DND-41 (cell line): Measurements from ENCODE around the gene SLC18A2.

Source experiments
- ATAC-seq: fragments of 200-7000 bp; cut with Tn5 transposase; 3 replicates; pipeline ENCODE4 v1.9.1; 2021; ENCODE audit warnings: low read depth; ENCODE audit not compliant: insufficient read depth
- DNase-seq: peaks from one replicate; pipeline ENCODE4 v3.0.0-alpha.2; 2020
- H2AFZ ChIP-seq: 2 replicates; pipeline ENCODE4 v1.6.0; 2012; ENCODE audit warnings: low read depth, low read length
- H3K27ac ChIP-seq: 2 replicates; pipeline ENCODE4 v1.5.1; 2012; ENCODE audit warnings: low read length, inconsistent platforms
- H3K27me3 ChIP-seq: fragments of 200-600 bp; sonication (generic); 2 replicates; pipeline ENCODE4 v1.6.0; 2012; ENCODE audit warnings: low read length, mild to moderate bottlenecking, inconsistent platforms; ENCODE audit not compliant: insufficient read depth, poor library complexity
- H3K36me3 ChIP-seq: 2 replicates; pipeline ENCODE4 v1.5.1; 2012; ENCODE audit warnings: low read length, inconsistent platforms; ENCODE audit not compliant: insufficient read depth
- H3K4me1 ChIP-seq: 2 replicates; pipeline ENCODE4 v1.5.1; 2012; ENCODE audit warnings: mild to moderate bottlenecking, low read length; ENCODE audit not compliant: insufficient read depth
- H3K4me2 ChIP-seq: 2 replicates; pipeline ENCODE4 v1.6.0; 2012; ENCODE audit warnings: mild to moderate bottlenecking, moderate library complexity, low read length, inconsistent platforms; ENCODE audit not compliant: insufficient read depth
- H3K4me3 ChIP-seq, 2 experiments: fragments of 200-600 bp in 1 of 2; shearing (Covaris generic) in 1 of 2; 2 replicates each; pipeline ENCODE4 v1.5.1; 2012 to 2016; ENCODE audit warnings: inconsistent platforms in 2 of 2, low read length in 2 of 2, mild to moderate bottlenecking in 2 of 2, low read depth in 1 of 2, moderate library complexity in 1 of 2
- H3K79me2 ChIP-seq: 2 replicates; pipeline ENCODE4 v1.6.0; 2012; ENCODE audit warnings: low read length, inconsistent platforms; ENCODE audit not compliant: insufficient read depth
- H3K9ac ChIP-seq: 2 replicates; pipeline ENCODE4 v1.6.0; 2012; ENCODE audit warnings: low read depth, mild to moderate bottlenecking, inconsistent platforms, low read length, moderate library complexity
- H3K9me3 ChIP-seq: 2 replicates; pipeline ENCODE4 v1.5.1; 2012; ENCODE audit warnings: low read length, moderate library complexity, mild to moderate bottlenecking, inconsistent platforms; ENCODE audit not compliant: insufficient read depth, severe bottlenecking
- H4K20me1 ChIP-seq: 2 replicates; pipeline ENCODE4 v1.6.0; 2012; ENCODE audit warnings: low read length; ENCODE audit not compliant: insufficient read depth
- EZH2 ChIP-seq: IDR thresholded peaks from 3 replicates; pipeline ENCODE4 v1.6.1; 2012; ENCODE audit warnings: borderline replicate concordance, low read depth, mild to moderate bottlenecking, moderate library complexity, low read length, inconsistent platforms; ENCODE audit not compliant: severe bottlenecking
- TF ChIP-seq, protein P1 (sequence below): IDR thresholded peaks from 2 replicates; pipeline ENCODE4 v1.5.1; 2012; ENCODE audit warnings: borderline replicate concordance, low read length, moderate library complexity, mild to moderate bottlenecking; ENCODE audit not compliant: poor library complexity, severe bottlenecking; ENCODE audit errors: extremely low read depth

The SLC18A2 gene

DNA sequence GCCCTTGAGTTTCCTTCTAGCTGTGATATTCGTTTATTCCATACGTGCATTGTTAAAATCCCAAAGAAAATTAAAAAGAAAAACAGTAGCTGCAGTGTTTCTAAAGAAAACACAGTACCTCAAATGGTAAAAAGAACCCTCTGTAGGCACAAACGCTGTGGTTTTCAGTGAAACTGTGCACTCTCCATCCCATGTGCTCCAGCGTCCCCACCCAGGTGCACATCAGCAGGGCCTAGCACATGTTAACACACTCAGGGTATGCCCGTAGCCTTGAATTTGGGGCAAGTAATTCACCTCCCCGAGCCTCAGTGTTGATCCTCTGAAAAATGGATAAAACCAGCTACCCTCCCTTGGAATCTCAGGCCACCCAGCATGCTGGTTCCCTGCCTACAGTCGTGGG, 9.5 kb downstream of the SLC18A2 start:
- H3K36me3 ChIP-seq = no peaks in the 10 kb centered on the region
- H3K4me3 ChIP-seq = no peak overlapping the region
- H4K20me1 ChIP-seq = no peaks in the 10 kb centered on the region
- no peak for TF ChIP-seq EZH2
- no peak overlapping the region for H2AFZ ChIP-seq
- no peak overlapping the region for H3K4me2 ChIP-seq
- no peak overlapping the region for H3K27ac ChIP-seq
- no peak overlapping the region for H3K9ac ChIP-seq
- H3K79me2 ChIP-seq = no peaks in the 10 kb centered on the region
- peaks cover 11% of the 10 kb centered on the region for H3K27me3 ChIP-seq
- no peaks in the 10 kb centered on the region for H3K4me1 ChIP-seq
- H3K9me3 ChIP-seq = no peaks in the 10 kb centered on the region
- DNase-seq = no peak
- ATAC-seq = no peak

DNA sequence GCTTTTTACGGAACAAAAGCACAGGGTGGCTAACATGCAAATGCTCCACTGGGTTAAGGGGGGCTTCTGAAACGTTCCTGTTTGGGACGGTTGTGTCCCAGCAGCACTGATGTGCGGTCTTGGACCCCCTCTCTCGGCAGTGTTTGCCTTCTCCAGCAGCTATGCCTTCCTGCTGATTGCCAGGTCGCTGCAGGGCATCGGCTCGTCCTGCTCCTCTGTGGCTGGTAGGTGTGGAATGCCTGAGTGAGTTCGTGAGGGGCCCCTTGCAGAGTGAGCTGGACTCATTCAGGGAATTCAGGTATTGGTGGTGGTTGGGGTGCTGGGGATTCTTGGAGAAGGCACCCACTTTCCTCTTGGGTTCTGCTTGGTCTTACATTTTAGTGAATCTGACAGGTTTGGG, 13.0 kb downstream of the SLC18A2 start:
- TF ChIP-seq, protein P1, sequence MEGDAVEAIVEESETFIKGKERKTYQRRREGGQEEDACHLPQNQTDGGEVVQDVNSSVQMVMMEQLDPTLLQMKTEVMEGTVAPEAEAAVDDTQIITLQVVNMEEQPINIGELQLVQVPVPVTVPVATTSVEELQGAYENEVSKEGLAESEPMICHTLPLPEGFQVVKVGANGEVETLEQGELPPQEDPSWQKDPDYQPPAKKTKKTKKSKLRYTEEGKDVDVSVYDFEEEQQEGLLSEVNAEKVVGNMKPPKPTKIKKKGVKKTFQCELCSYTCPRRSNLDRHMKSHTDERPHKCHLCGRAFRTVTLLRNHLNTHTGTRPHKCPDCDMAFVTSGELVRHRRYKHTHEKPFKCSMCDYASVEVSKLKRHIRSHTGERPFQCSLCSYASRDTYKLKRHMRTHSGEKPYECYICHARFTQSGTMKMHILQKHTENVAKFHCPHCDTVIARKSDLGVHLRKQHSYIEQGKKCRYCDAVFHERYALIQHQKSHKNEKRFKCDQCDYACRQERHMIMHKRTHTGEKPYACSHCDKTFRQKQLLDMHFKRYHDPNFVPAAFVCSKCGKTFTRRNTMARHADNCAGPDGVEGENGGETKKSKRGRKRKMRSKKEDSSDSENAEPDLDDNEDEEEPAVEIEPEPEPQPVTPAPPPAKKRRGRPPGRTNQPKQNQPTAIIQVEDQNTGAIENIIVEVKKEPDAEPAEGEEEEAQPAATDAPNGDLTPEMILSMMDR = no peak
- TF ChIP-seq EZH2 = no peak
- no peak for ATAC-seq

DNA sequence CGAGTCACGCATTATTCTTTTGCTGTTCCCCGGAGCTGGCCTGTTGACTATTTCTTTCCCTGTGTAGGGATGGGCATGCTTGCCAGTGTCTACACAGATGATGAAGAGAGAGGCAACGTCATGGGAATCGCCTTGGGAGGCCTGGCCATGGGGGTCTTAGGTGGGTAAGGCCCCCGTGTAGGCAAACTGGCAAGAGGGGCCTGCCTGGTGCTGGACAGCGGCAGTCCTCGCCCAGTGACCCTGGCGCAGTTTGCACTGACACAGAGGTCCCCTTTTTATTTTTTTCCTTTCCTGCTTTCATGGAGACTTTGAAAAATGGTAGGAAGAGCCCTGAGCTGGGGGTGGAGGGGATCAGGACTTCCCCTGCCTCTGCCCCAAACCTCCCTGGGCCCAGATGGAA, 13.4 kb downstream of the SLC18A2 start:
- Histone ChIP-seq H3K27me3 (peaks cover 4% of the 10 kb centered on the region), H3K27ac (no peak overlapping the region), H3K36me3 (no peaks in the 10 kb centered on the region), H3K4me3 (no peak overlapping the region), H4K20me1 (no peaks in the 10 kb centered on the region), H2AFZ (no peak overlapping the region), H3K4me2 (no peak overlapping the region), H3K4me1 (no peaks in the 10 kb centered on the region), H3K9ac (no peak overlapping the region), H3K79me2 (no peaks in the 10 kb centered on the region), H3K9me3 (no peaks in the 10 kb centered on the region)
- ATAC-seq (no peak), DNase-seq (no peak)
- TF ChIP-seq, protein P1 = no peak

More for the DNA sequence above, 13.0 kb downstream of the SLC18A2 start:
- Histone ChIP-seq H3K9ac (no peak overlapping the region), H3K9me3 (no peaks in the 10 kb centered on the region), H3K4me1 (no peaks in the 10 kb centered on the region), H3K79me2 (no peaks in the 10 kb centered on the region), H2AFZ (no peak overlapping the region), H3K36me3 (no peaks in the 10 kb centered on the region), H4K20me1 (no peaks in the 10 kb centered on the region), H3K4me2 (no peak overlapping the region), H3K27ac (no peak overlapping the region), H3K27me3 (peaks cover 7% of the 10 kb centered on the region), H3K4me3 (no peak overlapping the region)
- no peak for DNase-seq

DNA sequence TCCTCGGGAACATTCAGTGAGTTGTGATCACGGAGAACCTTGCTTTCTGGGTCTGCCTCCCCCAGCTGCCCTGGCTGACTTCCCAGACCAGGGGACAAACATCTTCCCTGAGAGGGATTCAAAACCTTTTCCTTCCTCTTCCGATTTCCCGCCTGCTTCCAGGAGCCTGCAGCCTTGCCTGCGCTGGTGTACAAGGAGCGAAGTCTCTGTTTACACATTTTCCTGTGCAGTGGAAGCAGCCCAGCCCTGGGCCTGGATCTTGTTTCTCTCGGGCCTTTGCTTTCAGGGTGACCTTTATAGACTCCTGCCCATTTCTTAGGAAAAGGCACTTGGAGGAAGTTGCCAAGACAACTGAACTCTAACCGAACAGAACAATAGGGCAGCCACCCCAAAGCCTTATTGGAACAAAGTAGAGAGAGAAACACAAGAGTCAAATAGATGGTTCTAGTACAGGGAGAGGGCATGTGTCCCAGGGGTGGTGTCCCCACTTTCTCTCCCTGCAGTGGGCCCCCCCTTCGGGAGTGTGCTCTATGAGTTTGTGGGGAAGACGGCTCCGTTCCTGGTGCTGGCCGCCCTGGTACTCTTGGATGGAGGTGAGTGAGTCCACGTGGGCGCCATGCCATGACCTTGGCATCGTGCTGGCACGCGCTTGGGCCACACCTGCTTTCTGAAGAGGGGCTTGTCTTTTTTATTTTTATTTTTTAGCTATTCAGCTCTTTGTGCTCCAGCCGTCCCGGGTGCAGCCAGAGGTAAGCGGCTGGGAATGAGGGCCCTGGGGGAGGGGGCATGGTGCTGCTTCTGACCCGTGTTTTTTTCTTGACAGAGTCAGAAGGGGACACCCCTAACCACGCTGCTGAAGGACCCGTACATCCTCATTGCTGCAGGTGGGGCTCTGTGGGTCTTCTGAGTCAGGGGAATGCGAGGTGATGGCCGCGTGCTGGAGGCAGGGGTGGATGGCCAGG, 14.1 kb downstream of the SLC18A2 start:
- no peaks in the 10 kb centered on the region for H3K79me2 ChIP-seq
- TF ChIP-seq EZH2 = no peak
- TF ChIP-seq, protein P1 = no peak
- H4K20me1 ChIP-seq = no peaks in the 10 kb centered on the region
- DNase-seq = no peak
- no peak overlapping the region for H3K4me3 ChIP-seq
- H3K27me3 ChIP-seq = peaks cover 1% of the 10 kb centered on the region
- no peak overlapping the region for H3K27ac ChIP-seq
- H3K4me2 ChIP-seq = no peak overlapping the region
- ATAC-seq = no peak
- no peaks in the 10 kb centered on the region for H3K36me3 ChIP-seq
- no peak overlapping the region for H3K9ac ChIP-seq
- H3K4me1 ChIP-seq = no peaks in the 10 kb centered on the region
- H2AFZ ChIP-seq = no peak overlapping the region
- H3K9me3 ChIP-seq = no peaks in the 10 kb centered on the region
